Liver (tissue), 9 donors: ENCODE measurements around the gene MAPK11. TPM values are rescaled to one million over a fixed set of nuclear protein-coding genes. Genes with fewer than 3 reads are reported as not detected.

Source experiments
- DNase-seq: peaks from one replicate; pipeline ENCODE4 v3.0.0-alpha.2; 2017; ENCODE audit warnings: low spot score
- H3K27ac ChIP-seq, 2 donors: one replicate each; pipeline ENCODE4 v1.7.0; 2013; ENCODE audit warnings: inconsistent platforms in 2 of 2, low read length in 2 of 2, control low read depth in 1 of 2, low read depth in 1 of 2, mild to moderate bottlenecking in 1 of 2
- H3K27me3 ChIP-seq, 4 donors: one replicate each; pipeline versions ENCODE4 v1.6.1 to v1.7.0; 2013; ENCODE audit warnings: low read length in 3 of 4, inconsistent platforms in 1 of 4, mild to moderate bottlenecking in 1 of 4, moderate library complexity in 1 of 4; ENCODE audit not compliant: control insufficient read depth in 4 of 4, insufficient read depth in 4 of 4
- H3K36me3 ChIP-seq, 4 donors: one replicate each; pipeline versions ENCODE4 v1.6.1 to v1.7.0; 2013; ENCODE audit warnings: low read length in 3 of 4, mild to moderate bottlenecking in 3 of 4, low read depth in 1 of 4, moderate library complexity in 1 of 4; ENCODE audit not compliant: control insufficient read depth in 4 of 4, insufficient read depth in 3 of 4
- H3K4me1 ChIP-seq, 4 donors: one replicate each; pipeline versions ENCODE4 v1.6.1 to v1.7.0; 2013; ENCODE audit warnings: low read length in 3 of 4, mild to moderate bottlenecking in 3 of 4, moderate library complexity in 1 of 4; ENCODE audit not compliant: control insufficient read depth in 4 of 4, insufficient read depth in 4 of 4
- H3K4me3 ChIP-seq, 3 donors: one replicate each; pipeline versions ENCODE4 v1.6.1 to v1.7.0; 2013; ENCODE audit warnings: low read length in 3 of 3, control low read depth in 1 of 3, low read depth in 1 of 3, mild to moderate bottlenecking in 1 of 3
- H3K9ac ChIP-seq, 2 donors: one replicate each; pipeline ENCODE4 v1.7.0; 2013; ENCODE audit warnings: low read length in 2 of 2, mild to moderate bottlenecking in 2 of 2, moderate library complexity in 2 of 2, control low read depth in 1 of 2, low read depth in 1 of 2
- H3K9me3 ChIP-seq, 4 donors: one replicate each; pipeline versions ENCODE4 v1.6.1 to v1.7.0; 2013; ENCODE audit warnings: low read length in 3 of 4; ENCODE audit not compliant: control insufficient read depth in 4 of 4
- ATF3 ChIP-seq: IDR thresholded peaks from 2 replicates; pipeline ENCODE4 v1.6.1; 2016; ENCODE audit warnings: antibody characterized with exemption
- CTCF ChIP-seq: fragments of 150-350 bp; IDR thresholded peaks from 2 replicates; pipeline ENCODE4 v1.5.1; 2017; ENCODE audit warnings: improper control_type of control experiment, low read depth, low read length; ENCODE audit not compliant: missing input control
- EGR1 ChIP-seq, 2 donors: IDR thresholded peaks; 2 replicates each; pipeline ENCODE4 v1.6.1; 2016 to 2018; ENCODE audit warnings: antibody characterized with exemption in 2 of 2, low read depth in 2 of 2
- FOXA1 ChIP-seq: IDR thresholded peaks from 2 replicates; pipeline ENCODE4 v1.6.1; 2016; ENCODE audit warnings: antibody characterized with exemption
- FOXA2 ChIP-seq: IDR thresholded peaks from 2 replicates; pipeline ENCODE4 v1.6.1; 2016; ENCODE audit warnings: antibody characterized with exemption
- GABPA ChIP-seq, 2 donors: IDR thresholded peaks in 1 of 2; conservative IDR thresholded peaks in 1 of 2; 2 replicates each; pipeline ENCODE4 v1.6.1; 2016; ENCODE audit warnings: antibody characterized with exemption in 2 of 2, mild to moderate bottlenecking in 1 of 2, moderate library complexity in 1 of 2
- HNF4A ChIP-seq, 2 donors: conservative IDR thresholded peaks; 2 replicates each; pipeline ENCODE4 v1.6.1; 2016; ENCODE audit warnings: antibody characterized with exemption in 2 of 2, mild to moderate bottlenecking in 2 of 2
- HNF4G ChIP-seq: IDR thresholded peaks from 2 replicates; pipeline ENCODE4 v1.6.1; 2016; ENCODE audit warnings: antibody characterized with exemption
- JUND ChIP-seq, 2 donors: IDR thresholded peaks; 2 replicates each; pipeline ENCODE4 v1.6.1; 2016; ENCODE audit warnings: antibody characterized with exemption in 2 of 2
- NR2F2 ChIP-seq: IDR thresholded peaks from 2 replicates; pipeline ENCODE4 v1.6.1; 2016; ENCODE audit warnings: antibody characterized with exemption
- RAD21 ChIP-seq, 2 donors: IDR thresholded peaks; 2 replicates each; pipeline ENCODE4 v1.6.1; 2016; ENCODE audit warnings: antibody characterized with exemption in 2 of 2, mild to moderate bottlenecking in 2 of 2
- REST ChIP-seq: IDR thresholded peaks from 2 replicates; pipeline ENCODE4 v1.6.1; 2016; ENCODE audit warnings: antibody characterized with exemption, mild to moderate bottlenecking
- RXRA ChIP-seq, 2 donors: IDR thresholded peaks; 2 replicates each; pipeline ENCODE4 v1.6.1; 2017 to 2018; ENCODE audit warnings: antibody characterized with exemption in 2 of 2, mild to moderate bottlenecking in 1 of 2
- SP1 ChIP-seq: IDR thresholded peaks from 2 replicates; pipeline ENCODE4 v1.6.1; 2018; ENCODE audit warnings: antibody characterized with exemption, mild to moderate bottlenecking
- TAF1 ChIP-seq: conservative IDR thresholded peaks from 2 replicates; pipeline ENCODE4 v1.6.1; 2016; ENCODE audit warnings: antibody characterized with exemption, mild to moderate bottlenecking
- YY1 ChIP-seq: IDR thresholded peaks from 2 replicates; pipeline ENCODE4 v1.6.1; 2016; ENCODE audit warnings: antibody characterized with exemption, mild to moderate bottlenecking
- WGBS: extraction: QIAGEN DNeasy Blood & Tissue Kit; methylation state at CpG from one replicate; pipeline ENCODE4 v1.1.7; 2013; 5-methylcytosine and 5-hydroxymethylcytosine counted together
- polyA plus RNA-seq, 2 donors: library from polyadenylated mRNA; stranded (reverse) in 1 of 2; unstranded in 1 of 2; fragments of 200-250 nt in 1 of 2; fragments of >200 nt in 1 of 2; fragmentation: Nextera tagmentation in 1 of 2; extraction: Ambion mirVana in 1 of 2; gene quantifications; one replicate each; pipeline versions ENCODE4 v1.2.1 to v1.2.3, GENCODE V29; 2013 to 2015
- total RNA-seq, 2 donors: library from RNA; depleted of rRNA; stranded (reverse); fragments of >200 nt; gene quantifications; one replicate each; pipeline ENCODE4 v1.2.3, GENCODE V29; 2014
- TF ChIP-seq, protein P1 (sequence below): IDR thresholded peaks from 2 replicates; pipeline ENCODE4 v1.6.1; 2016; ENCODE audit warnings: antibody characterized with exemption
- TF ChIP-seq, protein P2 (sequence below): IDR thresholded peaks from 2 replicates; pipeline ENCODE4 v1.6.1; 2016; ENCODE audit warnings: antibody characterized with exemption
- donor health status: healthy.
- donor health status: healthy.
- donor health status: healthy.
- donor health status: healthy.
- donor health status: healthy.

The MAPK11 gene
- total and polyA plus RNA-seq, 4 donors: 0.65 to 2.0 (median 1.0) TPM

GRCh38 chr22:50293441-50294318 lies 23.5 kb upstream of the MAPK11 start:
- no peaks in the 10 kb centered on the region for H3K9me3 ChIP-seq
- no peaks in the 10 kb centered on the region for H3K27me3 ChIP-seq
- peak overlapping the region; percentile 73 to 82 for H3K27ac ChIP-seq
- peaks cover 41 to 72% (median 59%) of the 10 kb centered on the region in 4 donors for H3K4me1 ChIP-seq
- TF ChIP-seq CTCF (no peak), SP1 (peak; percentile 90), EGR1 (IDR thresholded peaks at IDR 0.05; ENCODE audit: low read depth in 2 of 2) (peak in 1 of 2 donors; percentile 58), REST (peak; percentile 27), ATF3 (no peak), TAF1 (no peak), HNF4A (conservative IDR thresholded peaks at IDR 0.05) (peak; percentile 91 to 94), RAD21 (IDR thresholded peaks at IDR 0.05) (peak in 1 of 2 donors; percentile 64), GABPA (IDR thresholded peaks at IDR 0.05 in 1 of 2, conservative IDR thresholded peaks at IDR 0.05 in 1 of 2) (no peak), HNF4G (no peak), FOXA1 (no peak), YY1 (no peak), JUND (IDR thresholded peaks at IDR 0.05) (no peak), NR2F2 (peak; percentile 86), RXRA (IDR thresholded peaks at IDR 0.05) (peak; percentile 95 to 97), FOXA2 (peak; percentile 8)
- TF ChIP-seq, protein P1, sequence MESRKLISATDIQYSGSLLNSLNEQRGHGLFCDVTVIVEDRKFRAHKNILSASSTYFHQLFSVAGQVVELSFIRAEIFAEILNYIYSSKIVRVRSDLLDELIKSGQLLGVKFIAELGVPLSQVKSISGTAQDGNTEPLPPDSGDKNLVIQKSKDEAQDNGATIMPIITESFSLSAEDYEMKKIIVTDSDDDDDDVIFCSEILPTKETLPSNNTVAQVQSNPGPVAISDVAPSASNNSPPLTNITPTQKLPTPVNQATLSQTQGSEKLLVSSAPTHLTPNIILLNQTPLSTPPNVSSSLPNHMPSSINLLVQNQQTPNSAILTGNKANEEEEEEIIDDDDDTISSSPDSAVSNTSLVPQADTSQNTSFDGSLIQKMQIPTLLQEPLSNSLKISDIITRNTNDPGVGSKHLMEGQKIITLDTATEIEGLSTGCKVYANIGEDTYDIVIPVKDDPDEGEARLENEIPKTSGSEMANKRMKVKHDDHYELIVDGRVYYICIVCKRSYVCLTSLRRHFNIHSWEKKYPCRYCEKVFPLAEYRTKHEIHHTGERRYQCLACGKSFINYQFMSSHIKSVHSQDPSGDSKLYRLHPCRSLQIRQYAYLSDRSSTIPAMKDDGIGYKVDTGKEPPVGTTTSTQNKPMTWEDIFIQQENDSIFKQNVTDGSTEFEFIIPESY: no peak
- TF ChIP-seq, protein P2, sequence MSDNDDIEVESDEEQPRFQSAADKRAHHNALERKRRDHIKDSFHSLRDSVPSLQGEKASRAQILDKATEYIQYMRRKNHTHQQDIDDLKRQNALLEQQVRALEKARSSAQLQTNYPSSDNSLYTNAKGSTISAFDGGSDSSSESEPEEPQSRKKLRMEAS: no peak
- H3K36me3 ChIP-seq: peaks cover 7 to 17% (median 11%) of the 10 kb centered on the region in 4 donors
- peak; percentile 56 for DNase-seq
- no peak overlapping the region for H3K9ac ChIP-seq
- peak overlapping the region; percentile 0 to 53 (median 43) for H3K4me3 ChIP-seq
- 6% methylated on average over 42 of the region's 42 CpGs for WGBS
